Epithelial cell of umbilical artery (primary cell): ENCODE data around the gene SLC25A47. TPM values are rescaled to one million over a fixed set of nuclear protein-coding genes. Genes with fewer than 3 reads are reported as not detected.

Experiments
- total RNA-seq: library from RNA; depleted of rRNA; stranded (reverse); fragments of >200 nt; gene quantifications from 2 replicates; pipeline ENCODE4 v1.2.3, GENCODE V29; 2014

Gene SLC25A47, protein sequence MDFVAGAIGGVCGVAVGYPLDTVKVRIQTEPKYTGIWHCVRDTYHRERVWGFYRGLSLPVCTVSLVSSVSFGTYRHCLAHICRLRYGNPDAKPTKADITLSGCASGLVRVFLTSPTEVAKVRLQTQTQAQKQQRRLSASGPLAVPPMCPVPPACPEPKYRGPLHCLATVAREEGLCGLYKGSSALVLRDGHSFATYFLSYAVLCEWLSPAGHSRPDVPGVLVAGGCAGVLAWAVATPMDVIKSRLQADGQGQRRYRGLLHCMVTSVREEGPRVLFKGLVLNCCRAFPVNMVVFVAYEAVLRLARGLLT
- total RNA-seq = not detected in 2 replicates

DNA sequence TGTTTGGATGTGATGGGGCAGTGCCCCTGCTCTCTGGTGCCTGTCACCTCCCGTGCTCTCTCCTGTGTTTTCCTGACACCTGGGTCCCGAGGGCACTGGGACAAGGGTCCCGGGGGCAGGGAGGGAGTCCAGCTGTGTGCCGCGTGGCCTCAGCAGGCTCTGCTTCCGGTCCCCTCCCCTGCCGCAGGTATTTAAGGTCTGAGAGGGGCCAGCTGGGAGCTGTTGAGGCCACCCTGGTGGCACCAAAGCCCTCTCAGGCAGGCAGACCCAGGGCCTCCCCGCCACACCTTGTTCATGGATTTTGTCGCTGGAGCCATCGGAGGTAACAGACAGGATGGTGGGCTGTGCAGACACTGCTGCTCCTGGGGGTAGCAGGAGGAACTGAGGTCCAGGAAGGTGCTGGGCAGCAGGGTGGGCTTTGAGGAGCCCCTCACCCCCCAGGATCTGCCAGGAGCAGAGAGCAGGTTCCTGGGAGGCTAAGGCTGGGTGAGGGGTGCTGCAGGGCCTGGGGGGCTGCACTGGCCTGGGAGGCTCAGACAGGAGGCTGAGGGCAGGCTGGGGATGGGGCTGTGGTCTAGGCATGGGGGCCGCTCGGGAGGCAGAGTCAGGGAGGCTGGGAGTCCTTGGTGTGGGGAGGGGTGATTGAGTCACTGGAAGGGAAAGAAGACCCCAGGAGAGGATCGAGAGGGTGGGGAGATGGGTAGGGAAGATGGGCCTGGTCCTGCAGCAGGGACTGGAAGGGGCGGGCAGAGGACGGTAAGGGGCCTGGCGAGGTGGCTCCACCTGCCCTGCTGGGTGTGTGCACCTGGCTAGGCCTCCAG, at the start of gene SLC25A47:
Gene SLC25A47, plus strand, starts transcription at position 219 of the 821 bp plus-strand sequence. Its CDS starts 76 bp downstream, at position 295.

DNA sequence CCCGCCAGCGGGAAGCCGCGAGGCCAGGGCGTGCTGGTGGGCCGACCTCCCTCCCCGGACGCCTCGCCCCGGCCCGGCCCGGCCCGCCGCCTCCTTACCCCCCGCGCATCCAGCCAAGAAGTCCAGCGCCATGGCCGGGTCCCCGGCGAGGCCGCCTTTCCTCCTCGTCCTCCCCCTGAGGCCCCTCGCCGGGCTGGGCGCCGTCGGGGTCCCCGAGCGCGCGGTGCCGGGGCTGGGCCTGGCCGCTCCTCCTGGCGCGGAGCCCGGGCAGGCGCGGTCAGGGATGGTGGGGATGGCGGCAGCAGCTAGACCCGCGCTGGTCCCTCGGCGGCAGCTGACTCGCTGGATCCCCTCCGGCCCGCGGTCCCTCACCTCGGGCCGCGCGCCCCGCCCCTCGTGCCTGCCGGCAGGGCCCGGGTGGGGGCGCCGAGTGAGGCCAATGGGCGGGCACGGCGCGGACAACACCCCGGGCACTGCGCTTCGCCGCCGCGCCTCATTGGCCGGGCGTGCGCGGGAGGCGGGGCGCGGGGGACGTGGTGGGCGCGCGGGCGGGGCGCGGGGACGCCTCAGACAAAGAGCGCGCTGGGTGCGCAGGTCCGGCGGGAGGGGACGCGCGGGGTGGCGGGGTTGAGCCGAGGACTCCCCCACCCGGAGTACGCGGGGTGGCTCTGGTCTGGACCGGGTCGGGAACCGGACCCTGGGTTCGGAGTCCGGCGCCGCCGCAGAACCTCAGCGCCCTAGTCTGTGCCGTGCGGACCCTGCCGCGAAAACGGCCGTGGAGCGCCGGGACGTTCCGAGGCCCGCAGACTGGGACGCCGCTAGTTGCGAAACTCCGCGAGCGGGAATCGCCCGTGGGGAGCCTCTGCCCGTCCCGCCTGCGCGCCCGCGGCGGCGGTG, 16.8 kb upstream of the SLC25A47 start, which contains the start of gene SLC25A29:
Gene SLC25A29, minus strand, starts transcription at position 344 of the 897 bp plus-strand sequence. Its CDS starts 212 bp downstream, at position 132.

DNA sequence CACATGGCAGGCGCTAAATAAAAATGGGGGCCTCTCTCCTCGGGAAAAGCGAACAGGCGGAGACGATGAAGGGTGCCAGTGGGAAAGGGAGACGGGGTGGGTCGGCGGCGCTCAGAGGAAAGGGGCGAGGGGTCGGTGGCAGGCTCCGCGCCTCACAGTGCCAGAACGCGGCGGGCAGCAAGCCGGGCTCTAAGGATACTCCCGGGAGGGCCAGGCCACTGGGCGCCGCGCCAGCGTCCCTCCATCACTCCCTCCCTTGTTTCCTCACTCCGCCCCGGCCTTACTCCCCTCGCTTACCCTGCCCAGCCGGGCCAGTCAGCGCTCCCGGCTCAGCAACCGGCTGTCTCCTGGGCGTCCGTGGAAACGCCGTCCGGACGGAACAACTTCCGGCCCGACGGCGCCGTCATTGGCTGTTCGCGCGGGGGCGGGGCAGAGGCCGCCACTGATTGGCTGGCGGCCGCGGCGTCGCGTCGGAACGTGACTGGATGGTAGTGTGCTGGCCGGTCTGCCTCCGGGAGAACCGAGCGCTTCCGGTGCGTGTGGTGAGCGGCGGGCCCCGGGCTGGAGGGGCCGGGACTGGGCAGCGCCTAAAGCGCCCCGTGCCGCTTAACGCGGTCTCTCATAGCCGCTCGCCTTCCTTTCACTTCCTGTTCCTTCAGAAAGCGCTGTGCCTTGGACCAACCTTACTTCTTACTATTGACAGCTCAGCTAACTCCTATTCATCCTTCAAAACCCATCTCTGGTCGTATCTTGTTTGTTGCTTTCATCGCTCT, 53.0 kb downstream of the SLC25A47 start, which contains the start of gene WDR25:
Gene WDR25, plus strand, starts transcription at position 523 of the 773 bp plus-strand sequence.

Other genes with a start within 250 kb of the SLC25A47 start
- under 0.01 and 0.15 TPM in 2 replicates for gene DEGS2, start 163.7 kb upstream of the SLC25A47 start, total RNA-seq
- gene YY1, start 84.2 kb upstream of the SLC25A47 start, total RNA-seq = 37.4 and 57.0 TPM in 2 replicates
- 38.0 and 50.6 TPM in 2 replicates for gene SLC25A29, start 16.9 kb upstream of the SLC25A47 start, total RNA-seq
- 12.7 and 15.5 TPM in 2 replicates for gene WDR25, start 53.1 kb downstream of the SLC25A47 start, total RNA-seq